ENCODE results near the gene MAP4.

Gene MAP4

GRCh38 chr3:48026951-48027908 lies 11.0 kb upstream of the MAP4 start:
- Histone ChIP-seq H3K4me1 (ENCODE audit: insufficient read depth, insufficient read length) (no peaks in the 10 kb centered on the region), H3K9me3 (ENCODE audit: insufficient read depth, low read length) (no peaks in the 10 kb centered on the region), H3K27me3 (ENCODE audit: insufficient read depth, insufficient read length) (no peaks in the 10 kb centered on the region), H3K36me3 (ENCODE audit: insufficient read depth, insufficient read length, low read length) (peaks cover 6% of the 10 kb centered on the region), H3K4me3 (ENCODE audit: insufficient read length, low read depth) (no peak overlapping the region), H3K9ac (ENCODE audit: insufficient read length, low read depth) (no peak overlapping the region)
- no peak for DNase-seq (ENCODE audit: low read depth, low spot score)
- TF ChIP-seq ZNF274 (IDR thresholded peaks at IDR 0.05; ENCODE audit: low read depth, low read length): no peak
- no peak for TF ChIP-seq YY1 (IDR thresholded peaks at IDR 0.05; ENCODE audit: insufficient read depth, insufficient read length)
- TF ChIP-seq SUZ12 (IDR thresholded peaks at IDR 0.05; ENCODE audit: extremely low read depth, insufficient read depth, insufficient read length): no peak

GRCh38 chr3:48026098-48026497 lies 9.9 kb upstream of the MAP4 start:
- H3K9me3 ChIP-seq (ENCODE audit: insufficient read depth, low read length): no peaks in the 10 kb centered on the region
- peaks cover 6% of the 10 kb centered on the region for H3K36me3 ChIP-seq (ENCODE audit: insufficient read depth, insufficient read length, low read length)
- H3K9ac ChIP-seq (ENCODE audit: insufficient read length, low read depth): no peak overlapping the region
- H3K27me3 ChIP-seq (ENCODE audit: insufficient read depth, insufficient read length): no peaks in the 10 kb centered on the region
- H3K4me1 ChIP-seq (ENCODE audit: insufficient read depth, insufficient read length): no peaks in the 10 kb centered on the region
- no peak overlapping the region for H3K4me3 ChIP-seq (ENCODE audit: insufficient read length, low read depth)
- no peak for DNase-seq (ENCODE audit: low read depth, low spot score)
- TF ChIP-seq SUZ12 (IDR thresholded peaks at IDR 0.05; ENCODE audit: extremely low read depth, insufficient read depth, insufficient read length) (no peak), YY1 (IDR thresholded peaks at IDR 0.05; ENCODE audit: insufficient read depth, insufficient read length) (no peak), ZNF274 (IDR thresholded peaks at IDR 0.05; ENCODE audit: low read depth, low read length) (no peak)

- H3K9me3 ChIP-seq (ENCODE audit: insufficient read depth, low read length): no peaks in the 10 kb centered on the region
- no peaks in the 10 kb centered on the region for H3K4me1 ChIP-seq (ENCODE audit: insufficient read depth, insufficient read length)
- peaks cover 1% of the 10 kb centered on the region for H3K36me3 ChIP-seq (ENCODE audit: insufficient read depth, insufficient read length, low read length)
- DNase-seq (ENCODE audit: low read depth, low spot score): no peak
- no peak overlapping the region for H3K9ac ChIP-seq (ENCODE audit: insufficient read length, low read depth)
- H3K27me3 ChIP-seq (ENCODE audit: insufficient read depth, insufficient read length): no peaks in the 10 kb centered on the region
- H3K4me3 ChIP-seq (ENCODE audit: insufficient read length, low read depth): no peak overlapping the region
- TF ChIP-seq ZNF274 (IDR thresholded peaks at IDR 0.05; ENCODE audit: low read depth, low read length) (no peak), SUZ12 (IDR thresholded peaks at IDR 0.05; ENCODE audit: extremely low read depth, insufficient read depth, insufficient read length) (no peak), YY1 (IDR thresholded peaks at IDR 0.05; ENCODE audit: insufficient read depth, insufficient read length) (no peak)
Measured at GRCh38 chr3:48024401-48024800, 8.2 kb upstream of the MAP4 start.

- no peaks in the 10 kb centered on the region for H3K27me3 ChIP-seq (ENCODE audit: insufficient read depth, insufficient read length)
- no peak for TF ChIP-seq SUZ12 (IDR thresholded peaks at IDR 0.05; ENCODE audit: extremely low read depth, insufficient read depth, insufficient read length)
- no peak for TF ChIP-seq ZNF274 (IDR thresholded peaks at IDR 0.05; ENCODE audit: low read depth, low read length)
- TF ChIP-seq YY1 (IDR thresholded peaks at IDR 0.05; ENCODE audit: insufficient read depth, insufficient read length): no peak
- no peak overlapping the region for H3K4me3 ChIP-seq (ENCODE audit: insufficient read length, low read depth)
- peaks cover 3% of the 10 kb centered on the region for H3K36me3 ChIP-seq (ENCODE audit: insufficient read depth, insufficient read length, low read length)
- no peaks in the 10 kb centered on the region for H3K9me3 ChIP-seq (ENCODE audit: insufficient read depth, low read length)
- no peak for DNase-seq (ENCODE audit: low read depth, low spot score)
- H3K9ac ChIP-seq (ENCODE audit: insufficient read length, low read depth): no peak overlapping the region
- H3K4me1 ChIP-seq (ENCODE audit: insufficient read depth, insufficient read length): no peaks in the 10 kb centered on the region
Measured at GRCh38 chr3:48023377-48023776, 7.2 kb upstream of the MAP4 start.

- peaks cover 8% of the 10 kb centered on the region for H3K36me3 ChIP-seq (ENCODE audit: insufficient read depth, insufficient read length, low read length)
- H3K4me3 ChIP-seq (ENCODE audit: insufficient read length, low read depth): no peak overlapping the region
- H3K9ac ChIP-seq (ENCODE audit: insufficient read length, low read depth): no peak overlapping the region
- no peaks in the 10 kb centered on the region for H3K27me3 ChIP-seq (ENCODE audit: insufficient read depth, insufficient read length)
- TF ChIP-seq ZNF274 (IDR thresholded peaks at IDR 0.05; ENCODE audit: low read depth, low read length) (no peak), YY1 (IDR thresholded peaks at IDR 0.05; ENCODE audit: insufficient read depth, insufficient read length) (no peak), SUZ12 (IDR thresholded peaks at IDR 0.05; ENCODE audit: extremely low read depth, insufficient read depth, insufficient read length) (no peak)
- no peaks in the 10 kb centered on the region for H3K4me1 ChIP-seq (ENCODE audit: insufficient read depth, insufficient read length)
- no peak for DNase-seq (ENCODE audit: low read depth, low spot score)
- H3K9me3 ChIP-seq (ENCODE audit: insufficient read depth, low read length): no peaks in the 10 kb centered on the region
Measured at GRCh38 chr3:48022178-48022577, 6.0 kb upstream of the MAP4 start.

GRCh38 chr3:48018841-48019240 lies 2.6 kb upstream of the MAP4 start:
- no peaks in the 10 kb centered on the region for H3K9me3 ChIP-seq (ENCODE audit: insufficient read depth, low read length)
- no peak for DNase-seq (ENCODE audit: low read depth, low spot score)
- H3K36me3 ChIP-seq (ENCODE audit: insufficient read depth, insufficient read length, low read length): peaks cover 8% of the 10 kb centered on the region
- H3K4me1 ChIP-seq (ENCODE audit: insufficient read depth, insufficient read length): no peaks in the 10 kb centered on the region
- TF ChIP-seq SUZ12 (IDR thresholded peaks at IDR 0.05; ENCODE audit: extremely low read depth, insufficient read depth, insufficient read length) (no peak), YY1 (IDR thresholded peaks at IDR 0.05; ENCODE audit: insufficient read depth, insufficient read length) (no peak), ZNF274 (IDR thresholded peaks at IDR 0.05; ENCODE audit: low read depth, low read length) (no peak)
- H3K27me3 ChIP-seq (ENCODE audit: insufficient read depth, insufficient read length): no peaks in the 10 kb centered on the region
- H3K9ac ChIP-seq (ENCODE audit: insufficient read length, low read depth): no peak overlapping the region
- no peak overlapping the region for H3K4me3 ChIP-seq (ENCODE audit: insufficient read length, low read depth)

GRCh38 chr3:48015431-48016180 lies 610 bp downstream of the MAP4 start:
- Histone ChIP-seq H3K4me1 (ENCODE audit: insufficient read depth, insufficient read length) (no peaks in the 10 kb centered on the region), H3K36me3 (ENCODE audit: insufficient read depth, insufficient read length, low read length) (peaks cover 15% of the 10 kb centered on the region), H3K27me3 (ENCODE audit: insufficient read depth, insufficient read length) (no peaks in the 10 kb centered on the region), H3K9me3 (ENCODE audit: insufficient read depth, low read length) (no peaks in the 10 kb centered on the region), H3K9ac (ENCODE audit: insufficient read length, low read depth) (no peak overlapping the region), H3K4me3 (ENCODE audit: insufficient read length, low read depth) (no peak overlapping the region)
- DNase-seq (ENCODE audit: low read depth, low spot score): no peak
- TF ChIP-seq ZNF274 (IDR thresholded peaks at IDR 0.05; ENCODE audit: low read depth, low read length): no peak
- TF ChIP-seq YY1 (IDR thresholded peaks at IDR 0.05; ENCODE audit: insufficient read depth, insufficient read length): no peak
- TF ChIP-seq SUZ12 (IDR thresholded peaks at IDR 0.05; ENCODE audit: extremely low read depth, insufficient read depth, insufficient read length): no peak

All from NT2/D1 (cell line).